SK-N-SH treated with all-trans-retinoic acid at 6 μM for 48 hours (cell line): ENCODE measurements around the gene STEAP1.

Experiments used
- ATAC-seq: fragments of 200-7000 bp; cut with Tn5 transposase; 3 replicates; pipeline ENCODE4 v1.9.1; 2020; ENCODE audit warnings: mild to moderate bottlenecking, moderate library complexity
- ARNTL ChIP-seq: fragments of 450-650 bp; formaldehyde crosslinking; IDR thresholded peaks from 2 replicates; pipeline ENCODE4 v1.5.0; 2020; ENCODE audit warnings: low read depth, mild to moderate bottlenecking, moderate library complexity, borderline replicate concordance
- BACH2 ChIP-seq: fragments of 250-450 bp; sonication (Bioruptor Pico); IDR thresholded peaks from 2 replicates; pipeline ENCODE4 v1.9.0; 2021; ENCODE audit warnings: mild to moderate bottlenecking, borderline replicate concordance
- CREB5 ChIP-seq: fragments of 250-450 bp; sonication (Bioruptor Pico); IDR thresholded peaks from 2 replicates; pipeline ENCODE4 v1.5.1; 2020; ENCODE audit warnings: low read depth, mild to moderate bottlenecking, moderate library complexity
- CSDC2 ChIP-seq: fragments of 250-450 bp; sonication (Bioruptor Pico); IDR thresholded peaks from 2 replicates; pipeline ENCODE4 v1.5.0; 2020; ENCODE audit warnings: mild to moderate bottlenecking, moderate library complexity
- ESRRG ChIP-seq: fragments of 250-450 bp; sonication (Bioruptor Pico); IDR thresholded peaks from 2 replicates; pipeline ENCODE4 v1.6.1; 2021; ENCODE audit warnings: mild to moderate bottlenecking
- GLIS3 ChIP-seq: fragments of 250-450 bp; sonication (Bioruptor Pico); IDR thresholded peaks from 2 replicates; pipeline ENCODE4 v1.5.0; 2020; ENCODE audit warnings: mild to moderate bottlenecking, moderate library complexity
- ISL1 ChIP-seq: fragments of 250-450 bp; sonication (Bioruptor Pico); IDR thresholded peaks from 2 replicates; pipeline ENCODE4 v2.1.2; 2022; ENCODE audit warnings: mild to moderate bottlenecking, moderate library complexity
- POU6F1 ChIP-seq: fragments of 250-450 bp; sonication (Bioruptor Pico); IDR thresholded peaks from 2 replicates; pipeline ENCODE4 v1.8.0; 2021; ENCODE audit warnings: low read depth, mild to moderate bottlenecking, moderate library complexity, borderline replicate concordance
- PPARA ChIP-seq: fragments of 250-450 bp; sonication (Bioruptor Pico); IDR thresholded peaks from 2 replicates; pipeline ENCODE4 v1.5.0; 2020; ENCODE audit warnings: mild to moderate bottlenecking, borderline replicate concordance
- RARB ChIP-seq: fragments of 250-450 bp; sonication (Bioruptor Pico); IDR thresholded peaks from 2 replicates; pipeline ENCODE4 v1.8.0; 2021; ENCODE audit warnings: mild to moderate bottlenecking, moderate library complexity
- SNAI2 ChIP-seq: fragments of 250-450 bp; sonication (Bioruptor Pico); IDR thresholded peaks from 2 replicates; pipeline ENCODE4 v1.5.0; 2020; ENCODE audit warnings: mild to moderate bottlenecking, moderate library complexity
- TCF4 ChIP-seq: fragments of 250-450 bp; sonication (Bioruptor Pico); IDR thresholded peaks from 2 replicates; pipeline ENCODE4 v1.8.0; 2021; ENCODE audit warnings: mild to moderate bottlenecking, moderate library complexity, borderline replicate concordance
- TOX ChIP-seq: fragments of 250-450 bp; sonication (Bioruptor Pico); IDR thresholded peaks from 2 replicates; pipeline ENCODE4 v1.8.0; 2021; ENCODE audit warnings: mild to moderate bottlenecking, moderate library complexity, borderline replicate concordance
- ZC3H10 ChIP-seq: fragments of 250-450 bp; sonication (Bioruptor Pico); IDR thresholded peaks from 2 replicates; pipeline ENCODE4 v1.5.1; 2021; ENCODE audit warnings: mild to moderate bottlenecking, moderate library complexity
- ZFP30 ChIP-seq: fragments of 450-650 bp; formaldehyde crosslinking; IDR thresholded peaks from 2 replicates; pipeline ENCODE4 v1.5.0; 2022; ENCODE audit warnings: mild to moderate bottlenecking, moderate library complexity
- ZNF565 ChIP-seq: fragments of 450-650 bp; formaldehyde crosslinking; conservative IDR thresholded peaks from 2 replicates; pipeline ENCODE4 v1.5.0; 2020; ENCODE audit warnings: low read depth, mild to moderate bottlenecking, moderate library complexity
- ZNF8 ChIP-seq: fragments of 450-650 bp; formaldehyde crosslinking; IDR thresholded peaks from 2 replicates; pipeline ENCODE4 v1.5.0; 2020; ENCODE audit warnings: mild to moderate bottlenecking, moderate library complexity
- TF ChIP-seq, protein P1 (sequence below): fragments of 250-450 bp; sonication (Bioruptor Pico); IDR thresholded peaks from 2 replicates; pipeline ENCODE4 v1.5.0; 2020; ENCODE audit warnings: mild to moderate bottlenecking, moderate library complexity

The STEAP1 gene

GRCh38 chr7:90169891-90170290, 15.6 kb downstream of the STEAP1 start:
- ATAC-seq: no peak
- no peak for TF ChIP-seq SNAI2 (CRISPR knock-in tag)
- TF ChIP-seq ZFP30: peak; percentile 96
- no peak for TF ChIP-seq GLIS3
- TF ChIP-seq ESRRG (CRISPR knock-in tag): no peak
- TF ChIP-seq, all 23 proteins: peak for 1

- no peak for ATAC-seq
- no peak for TF ChIP-seq PPARA (CRISPR knock-in tag)
- no peak for TF ChIP-seq ZC3H10 (CRISPR knock-in tag)
- TF ChIP-seq POU6F1 (CRISPR knock-in tag): no peak
- no peak for TF ChIP-seq ZNF8 (CRISPR knock-in tag)
- TF ChIP-seq ESRRG (CRISPR knock-in tag): no peak
- no peak for TF ChIP-seq ZFP30
Measured at GRCh38 chr7:90172121-90172520, 17.9 kb downstream of the STEAP1 start.

DNA sequence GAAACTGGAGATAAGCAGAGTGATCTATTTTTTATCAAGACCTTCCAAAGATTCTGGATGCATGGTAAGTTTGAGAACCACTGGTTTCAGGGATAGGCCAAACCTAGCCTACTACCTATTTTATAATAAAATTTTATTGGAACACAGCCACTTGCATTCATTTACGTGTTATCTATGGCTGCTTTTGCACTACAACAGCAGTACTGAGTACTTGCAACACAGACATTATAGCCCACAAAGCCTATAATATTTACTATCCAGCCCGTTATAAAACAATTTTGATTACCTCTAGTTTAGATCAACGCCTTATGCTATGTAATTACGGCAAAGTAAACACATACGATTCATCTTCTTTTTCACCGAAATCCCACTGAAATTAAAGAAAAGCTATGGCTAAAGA, 18.4 kb downstream of the STEAP1 start:
- TF ChIP-seq POU6F1 (CRISPR knock-in tag) (no peak), ESRRG (CRISPR knock-in tag) (no peak), PPARA (CRISPR knock-in tag) (no peak), GLIS3 (no peak), ISL1 (CRISPR knock-in tag) (no peak), RARB (CRISPR knock-in tag) (no peak), ARNTL (CRISPR knock-in tag) (no peak), CSDC2 (CRISPR knock-in tag) (no peak), CREB5 (CRISPR knock-in tag) (no peak), BACH2 (CRISPR knock-in tag) (no peak), ZNF8 (CRISPR knock-in tag) (no peak), ZNF565 (CRISPR knock-in tag) (no peak)
- TF ChIP-seq, protein P1, sequence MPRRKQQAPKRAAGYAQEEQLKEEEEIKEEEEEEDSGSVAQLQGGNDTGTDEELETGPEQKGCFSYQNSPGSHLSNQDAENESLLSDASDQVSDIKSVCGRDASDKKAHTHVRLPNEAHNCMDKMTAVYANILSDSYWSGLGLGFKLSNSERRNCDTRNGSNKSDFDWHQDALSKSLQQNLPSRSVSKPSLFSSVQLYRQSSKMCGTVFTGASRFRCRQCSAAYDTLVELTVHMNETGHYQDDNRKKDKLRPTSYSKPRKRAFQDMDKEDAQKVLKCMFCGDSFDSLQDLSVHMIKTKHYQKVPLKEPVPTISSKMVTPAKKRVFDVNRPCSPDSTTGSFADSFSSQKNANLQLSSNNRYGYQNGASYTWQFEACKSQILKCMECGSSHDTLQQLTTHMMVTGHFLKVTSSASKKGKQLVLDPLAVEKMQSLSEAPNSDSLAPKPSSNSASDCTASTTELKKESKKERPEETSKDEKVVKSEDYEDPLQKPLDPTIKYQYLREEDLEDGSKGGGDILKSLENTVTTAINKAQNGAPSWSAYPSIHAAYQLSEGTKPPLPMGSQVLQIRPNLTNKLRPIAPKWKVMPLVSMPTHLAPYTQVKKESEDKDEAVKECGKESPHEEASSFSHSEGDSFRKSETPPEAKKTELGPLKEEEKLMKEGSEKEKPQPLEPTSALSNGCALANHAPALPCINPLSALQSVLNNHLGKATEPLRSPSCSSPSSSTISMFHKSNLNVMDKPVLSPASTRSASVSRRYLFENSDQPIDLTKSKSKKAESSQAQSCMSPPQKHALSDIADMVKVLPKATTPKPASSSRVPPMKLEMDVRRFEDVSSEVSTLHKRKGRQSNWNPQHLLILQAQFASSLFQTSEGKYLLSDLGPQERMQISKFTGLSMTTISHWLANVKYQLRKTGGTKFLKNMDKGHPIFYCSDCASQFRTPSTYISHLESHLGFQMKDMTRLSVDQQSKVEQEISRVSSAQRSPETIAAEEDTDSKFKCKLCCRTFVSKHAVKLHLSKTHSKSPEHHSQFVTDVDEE (CRISPR knock-in tag): no peak
- no peak for ATAC-seq

DNA sequence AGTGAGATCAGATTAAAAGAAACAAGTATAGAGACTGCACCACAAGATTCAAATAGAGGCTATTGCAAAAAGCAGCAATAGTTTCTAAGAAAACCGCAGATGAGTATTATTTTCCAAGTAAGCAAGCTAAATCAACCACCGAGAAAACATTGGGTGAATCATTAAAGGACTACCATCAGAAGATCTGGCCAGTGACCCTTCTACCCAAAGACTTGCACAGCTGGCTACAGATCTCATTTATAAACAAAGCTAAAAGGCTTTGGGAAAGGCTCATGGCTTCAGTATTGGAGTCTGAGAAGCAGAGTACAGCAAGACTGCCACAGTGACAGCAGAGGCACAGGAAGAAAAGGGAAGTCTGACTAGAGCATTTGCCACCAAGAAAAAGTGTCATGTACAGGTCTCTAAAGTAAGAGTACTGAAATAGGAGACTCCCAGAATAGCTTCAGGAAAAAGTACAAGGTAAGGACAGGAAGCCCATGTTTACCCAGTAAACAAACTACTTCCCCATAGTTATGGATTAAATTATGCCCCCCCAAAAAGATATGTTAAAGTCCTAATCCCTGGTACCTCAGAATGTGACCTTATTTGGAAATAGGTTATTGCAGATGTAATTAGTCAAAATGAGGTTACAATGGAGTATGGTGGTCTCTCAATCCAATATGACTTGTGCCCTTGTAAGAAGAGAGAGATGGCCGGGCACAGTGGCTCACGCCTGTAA, 19.0 kb downstream of the STEAP1 start:
- ATAC-seq: no peak
- TF ChIP-seq TOX (CRISPR knock-in tag): no peak
- no peak for TF ChIP-seq ZC3H10 (CRISPR knock-in tag)
- TF ChIP-seq SNAI2 (CRISPR knock-in tag): no peak
- no peak for TF ChIP-seq TCF4 (CRISPR knock-in tag)

DNA sequence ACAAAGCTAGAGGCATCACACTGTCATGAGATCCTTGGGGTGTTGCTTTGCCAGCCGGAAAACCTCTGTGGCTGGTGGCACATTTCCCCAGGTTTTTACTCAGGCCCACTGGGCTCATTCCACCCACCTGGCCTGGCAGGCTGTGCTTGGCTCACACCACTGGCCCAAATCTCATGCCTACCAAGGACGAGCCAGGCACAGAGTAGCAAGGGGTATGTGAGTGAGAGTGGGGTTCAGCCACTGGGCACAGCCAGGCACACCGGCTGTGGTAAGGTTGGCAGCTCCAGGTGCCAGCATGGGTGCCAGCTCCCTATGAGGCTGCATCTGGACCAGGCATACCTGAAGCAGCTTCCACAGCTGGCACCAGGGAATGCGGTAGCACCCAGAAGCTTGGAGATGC, 21.4 kb downstream of the STEAP1 start:
- no peak for ATAC-seq
- no peak for TF ChIP-seq POU6F1 (CRISPR knock-in tag)
- no peak for TF ChIP-seq ARNTL (CRISPR knock-in tag)
- TF ChIP-seq SNAI2 (CRISPR knock-in tag): no peak
- TF ChIP-seq CSDC2 (CRISPR knock-in tag): no peak
- no peak for TF ChIP-seq ISL1 (CRISPR knock-in tag)
- no peak for TF ChIP-seq CREB5 (CRISPR knock-in tag)
- TF ChIP-seq BACH2 (CRISPR knock-in tag): no peak
- no peak for TF ChIP-seq TCF4 (CRISPR knock-in tag)
- TF ChIP-seq, protein P1 (CRISPR knock-in tag): no peak
- no peak for TF ChIP-seq RARB (CRISPR knock-in tag)
- no peak for TF ChIP-seq ZC3H10 (CRISPR knock-in tag)
